Ishikawa (cell line): Measurements from ENCODE around the gene ZPLD1.

ENCODE experiments used
- CEBPB ChIP-seq: IDR thresholded peaks from 2 replicates; pipeline ENCODE4 v1.6.1; 2012
- CREB1 ChIP-seq: IDR thresholded peaks from 2 replicates; pipeline ENCODE4 v1.6.1; 2012; ENCODE audit warnings: low read depth
- EGR1 ChIP-seq: IDR thresholded peaks from 2 replicates; pipeline ENCODE4 v1.6.1; 2012
- EP300 ChIP-seq: IDR thresholded peaks from 2 replicates; pipeline ENCODE4 v1.6.1; 2012; ENCODE audit warnings: borderline replicate concordance
- FOXM1 ChIP-seq: IDR thresholded peaks from 2 replicates; pipeline ENCODE4 v1.6.1; 2012; ENCODE audit warnings: low read depth, borderline replicate concordance
- NFIC ChIP-seq: IDR thresholded peaks from 2 replicates; pipeline ENCODE4 v1.6.1; 2012
- RAD21 ChIP-seq: IDR thresholded peaks from 2 replicates; pipeline ENCODE4 v1.6.1; 2012; ENCODE audit warnings: low read depth
- REST ChIP-seq: IDR thresholded peaks from 2 replicates; pipeline ENCODE4 v1.6.1; 2012; ENCODE audit warnings: low read depth, mild to moderate bottlenecking
- TAF1 ChIP-seq: IDR thresholded peaks from 2 replicates; pipeline ENCODE4 v1.6.1; 2012; ENCODE audit warnings: low read depth, mild to moderate bottlenecking
- TCF12 ChIP-seq: IDR thresholded peaks from 2 replicates; pipeline ENCODE4 v1.6.1; 2012; ENCODE audit warnings: low read depth
- USF1 ChIP-seq: IDR thresholded peaks from 2 replicates; pipeline ENCODE4 v1.6.1; 2012
- YY1 ChIP-seq: IDR thresholded peaks from 2 replicates; pipeline ENCODE4 v1.6.1; 2012; ENCODE audit warnings: low read depth
- ZBTB7A ChIP-seq: IDR thresholded peaks from 2 replicates; pipeline ENCODE4 v1.6.1; 2012; ENCODE audit warnings: low read depth
- TF ChIP-seq, protein P1 (sequence below): IDR thresholded peaks from 2 replicates; pipeline ENCODE4 v1.6.1; 2012

GRCh38 chr3:102511639-102512038, 76.8 kb downstream of the ZPLD1 start:
- no peak for TF ChIP-seq TCF12
- no peak for TF ChIP-seq TAF1
- no peak for TF ChIP-seq YY1
- TF ChIP-seq RAD21: no peak
- no peak for TF ChIP-seq EP300
- TF ChIP-seq FOXM1: no peak
- no peak for TF ChIP-seq CREB1
- no peak for TF ChIP-seq NFIC
- TF ChIP-seq CEBPB: no peak
- TF ChIP-seq REST: no peak
- TF ChIP-seq EGR1: no peak
- TF ChIP-seq, protein P1, sequence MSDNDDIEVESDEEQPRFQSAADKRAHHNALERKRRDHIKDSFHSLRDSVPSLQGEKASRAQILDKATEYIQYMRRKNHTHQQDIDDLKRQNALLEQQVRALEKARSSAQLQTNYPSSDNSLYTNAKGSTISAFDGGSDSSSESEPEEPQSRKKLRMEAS: no peak
- TF ChIP-seq ZBTB7A: no peak
- TF ChIP-seq USF1: no peak
